MM.1S (cell line): ENCODE data around the gene TET3.

Experiments
- CTCF ChIP-seq: fragments of 300-600 bp; sonication (generic); IDR thresholded peaks from 2 replicates; pipeline ENCODE4 v1.5.1; 2016; ENCODE audit warnings: antibody characterized with exemption, low read length, mixed read lengths
- EZH2 ChIP-seq: fragments of 300-600 bp; sonication (generic); optimal IDR thresholded peaks from 2 replicates; pipeline ENCODE3; 2017; ENCODE audit warnings: low read depth, mild to moderate bottlenecking, antibody characterized with exemption, low read length, mixed read lengths
- EZH2phosphoT487 ChIP-seq: fragments of 300-600 bp; sonication (generic); IDR thresholded peaks from 2 replicates; pipeline ENCODE4 v1.6.1; 2018; ENCODE audit warnings: antibody characterized with exemption, low read length

- TF ChIP-seq CTCF, result no peak
- no peak for TF ChIP-seq EZH2
- no peak for TF ChIP-seq EZH2phosphoT487
Observed at GRCh38 chr2:73984922-73985307, 205 bp downstream of the TET3 start.
